Lung (tissue), 12 donors: Measurements from ENCODE around the gene SNX1. TPM values are rescaled to one million over a fixed set of nuclear protein-coding genes. Genes with fewer than 3 reads are reported as not detected.
A peak's percentile ranks its signal among the peaks of the same experiment; 100 is the strongest.

ENCODE experiments used
- ATAC-seq: fragments of 200-7000 bp; cut with Tn5 transposase; one replicate; pipeline ENCODE4 v1.9.1; 2020; ENCODE audit warnings: moderate number of reproducible peaks; ENCODE audit not compliant: insufficient read depth, low FRiP score
- DNase-seq, 3 donors: peaks; one replicate each; pipeline ENCODE4 v3.0.0-alpha.2; 2013 to 2017
- H3K27ac ChIP-seq, 2 donors: one replicate each; pipeline ENCODE4 v1.5.1; 2013; ENCODE audit warnings: mild to moderate bottlenecking in 2 of 2, moderate library complexity in 2 of 2, control low read depth in 1 of 2, inconsistent platforms in 1 of 2, low read depth in 1 of 2, low read length in 1 of 2
- H3K27me3 ChIP-seq, 3 donors: one replicate each; pipeline ENCODE4 v1.5.1; 2013; ENCODE audit warnings: low read length in 2 of 3; ENCODE audit not compliant: control insufficient read depth in 3 of 3, insufficient read depth in 3 of 3
- H3K36me3 ChIP-seq, 4 donors: one replicate each; pipeline ENCODE4 v1.5.1; 2013; ENCODE audit warnings: low read length in 4 of 4, mild to moderate bottlenecking in 1 of 4, moderate library complexity in 1 of 4; ENCODE audit not compliant: control insufficient read depth in 4 of 4, insufficient read depth in 4 of 4
- H3K4me1 ChIP-seq, 5 donors: one replicate each; pipeline ENCODE4 v1.5.1; 2013; ENCODE audit warnings: low read length in 5 of 5, mild to moderate bottlenecking in 2 of 5, moderate library complexity in 1 of 5; ENCODE audit not compliant: control insufficient read depth in 5 of 5, insufficient read depth in 5 of 5
- H3K4me3 ChIP-seq: one replicate; pipeline ENCODE4 v1.5.1; 2013; ENCODE audit warnings: mild to moderate bottlenecking, control low read depth, moderate library complexity
- H3K9ac ChIP-seq, 2 donors: one replicate each; pipeline ENCODE4 v1.5.1; 2013; ENCODE audit warnings: low read length in 2 of 2, control low read depth in 1 of 2; ENCODE audit not compliant: insufficient read depth in 1 of 2
- H3K9me3 ChIP-seq, 4 donors: one replicate each; pipeline ENCODE4 v1.5.1; 2013; ENCODE audit warnings: low read length in 3 of 4, mild to moderate bottlenecking in 1 of 4, moderate library complexity in 1 of 4; ENCODE audit not compliant: control insufficient read depth in 4 of 4, insufficient read depth in 3 of 4
- WGBS, 2 donors: extraction: QIAGEN DNeasy Blood & Tissue Kit; methylation state at CpG; one replicate each; pipeline ENCODE4 v1.1.7; 2013; 5-methylcytosine and 5-hydroxymethylcytosine counted together
- polyA plus RNA-seq, 2 donors: library from polyadenylated mRNA; stranded (reverse); fragments of 200-250 nt; gene quantifications; one replicate each; pipeline ENCODE4 v1.2.1, GENCODE V29; 2013
- total RNA-seq, 2 donors: library from RNA; depleted of rRNA in 1 of 2; stranded (reverse); fragments of >200 nt in 1 of 2; gene quantifications; one replicate each; pipeline ENCODE4 v1.2.1, GENCODE V29; 2014 to 2021
- TF ChIP-seq, protein P1 (sequence below): IDR thresholded peaks from 2 replicates; pipeline ENCODE4 v1.5.1; 2012; ENCODE audit warnings: mild to moderate bottlenecking; ENCODE audit errors: control extremely low read depth, extremely low read depth
- donor health status: control.
- donor health status: control.
- donor health status: Bipolar disorder and iron deficiency.
- donor health status: healthy.
- donor health status: DM: yes; HTN: yes; CAD: no.

The SNX1 gene
- total and polyA plus RNA-seq, 4 donors: 70.6 to 169 (median 109) TPM

GRCh38 chr15:64090527-64090926, 5.3 kb upstream of the SNX1 start:
- Histone ChIP-seq H3K9ac (no peak overlapping the region), H3K36me3 (peaks cover 4 to 24% (median 6%) of the 10 kb centered on the region in 4 donors), H3K4me1 (peaks cover 0 to 19% (median 4%) of the 10 kb centered on the region in 5 donors), H3K27me3 (no peaks in the 10 kb centered on the region), H3K9me3 (no peaks in the 10 kb centered on the region), H3K27ac (no peak overlapping the region), H3K4me3 (no peak overlapping the region)
- no peak for ATAC-seq
- WGBS, 2 donors: 45 to 61% methylated on average over 3 of the region's 3 CpGs
- TF ChIP-seq, protein P1, sequence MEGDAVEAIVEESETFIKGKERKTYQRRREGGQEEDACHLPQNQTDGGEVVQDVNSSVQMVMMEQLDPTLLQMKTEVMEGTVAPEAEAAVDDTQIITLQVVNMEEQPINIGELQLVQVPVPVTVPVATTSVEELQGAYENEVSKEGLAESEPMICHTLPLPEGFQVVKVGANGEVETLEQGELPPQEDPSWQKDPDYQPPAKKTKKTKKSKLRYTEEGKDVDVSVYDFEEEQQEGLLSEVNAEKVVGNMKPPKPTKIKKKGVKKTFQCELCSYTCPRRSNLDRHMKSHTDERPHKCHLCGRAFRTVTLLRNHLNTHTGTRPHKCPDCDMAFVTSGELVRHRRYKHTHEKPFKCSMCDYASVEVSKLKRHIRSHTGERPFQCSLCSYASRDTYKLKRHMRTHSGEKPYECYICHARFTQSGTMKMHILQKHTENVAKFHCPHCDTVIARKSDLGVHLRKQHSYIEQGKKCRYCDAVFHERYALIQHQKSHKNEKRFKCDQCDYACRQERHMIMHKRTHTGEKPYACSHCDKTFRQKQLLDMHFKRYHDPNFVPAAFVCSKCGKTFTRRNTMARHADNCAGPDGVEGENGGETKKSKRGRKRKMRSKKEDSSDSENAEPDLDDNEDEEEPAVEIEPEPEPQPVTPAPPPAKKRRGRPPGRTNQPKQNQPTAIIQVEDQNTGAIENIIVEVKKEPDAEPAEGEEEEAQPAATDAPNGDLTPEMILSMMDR: no peak
- no peak for DNase-seq

- Histone ChIP-seq H3K4me3 (no peak overlapping the region), H3K36me3 (peaks cover 4 to 24% (median 9%) of the 10 kb centered on the region in 4 donors), H3K27ac (peak overlapping the region in 1 of 2 donors; percentile 83), H3K9ac (peak overlapping the region in 1 of 2 donors; percentile 98), H3K4me1 (peaks cover 0 to 24% (median 8%) of the 10 kb centered on the region in 5 donors), H3K9me3 (no peaks in the 10 kb centered on the region), H3K27me3 (no peaks in the 10 kb centered on the region)
- no peak for ATAC-seq
- no peak for DNase-seq
- TF ChIP-seq, protein P1: no peak
Measured at GRCh38 chr15:64092075-64092820, 3.5 kb upstream of the SNX1 start.

- no peak for ATAC-seq
- Histone ChIP-seq H3K9ac (peak overlapping the region; percentile 69 to 98), H3K27ac (peak overlapping the region; percentile 83 to 90)
Measured at GRCh38 chr15:64092864-64093626, 2.7 kb upstream of the SNX1 start.

More at GRCh38 chr15:64092864-64093626, 2.7 kb upstream of the SNX1 start:
- Histone ChIP-seq H3K4me3 (peak overlapping the region; percentile 69), H3K4me1 (peaks cover 0 to 32% (median 11%) of the 10 kb centered on the region in 5 donors), H3K9me3 (no peaks in the 10 kb centered on the region), H3K36me3 (peaks cover 2 to 16% (median 6%) of the 10 kb centered on the region in 4 donors), H3K27me3 (no peaks in the 10 kb centered on the region)
- WGBS, 2 donors: 4 to 5% methylated on average over 22 of the region's 22 CpGs
- TF ChIP-seq, protein P1: no peak
- peak; percentile 65 to 78 (median 73) for DNase-seq
